Ectodermal cell (in vitro differentiated cells): Measurements from ENCODE around the gene FBXO46.
A peak's percentile ranks its signal among the peaks of the same experiment; 100 is the strongest.

Source experiments
- H3K27ac ChIP-seq: 2 replicates; pipeline ENCODE4 v1.7.0; 2013; ENCODE audit warnings: mild to moderate bottlenecking, low read depth, low read length; ENCODE audit not compliant: insufficient read depth, poor library complexity, severe bottlenecking
- H3K27me3 ChIP-seq: 2 replicates; pipeline ENCODE4 v1.7.0; 2013; ENCODE audit warnings: mild to moderate bottlenecking, low read length; ENCODE audit not compliant: insufficient read depth, control insufficient read depth, poor library complexity, severe bottlenecking
- H3K36me3 ChIP-seq: one replicate; pipeline ENCODE4 v1.7.0; 2013; ENCODE audit warnings: low read length; ENCODE audit not compliant: control insufficient read depth, insufficient read depth
- H3K4me1 ChIP-seq: one replicate; pipeline ENCODE4 v1.7.0; 2013; ENCODE audit warnings: low read length; ENCODE audit not compliant: control insufficient read depth, insufficient read depth
- H3K4me3 ChIP-seq: 2 replicates; pipeline ENCODE4 v1.7.0; 2013; ENCODE audit warnings: low read depth, low read length, control low read depth; ENCODE audit not compliant: insufficient read depth
- H3K9me3 ChIP-seq: 2 replicates; pipeline ENCODE4 v1.7.0; 2013; ENCODE audit warnings: mild to moderate bottlenecking, low read length, moderate library complexity; ENCODE audit not compliant: control insufficient read depth
- WGBS, 2 experiments: methylation state at CpG; one replicate each; pipeline ENCODE4 v1.1.7; 2013; ENCODE audit warnings: missing lambda C conversion rate in 2 of 2; 5-methylcytosine and 5-hydroxymethylcytosine counted together

The FBXO46 gene

GRCh38 chr19:45772130-45772840, 41.6 kb upstream of the FBXO46 start:
- peaks cover 2% of the 10 kb centered on the region for H3K36me3 ChIP-seq

GRCh38 chr19:45771311-45771933, 40.7 kb upstream of the FBXO46 start:
- no peaks in the 10 kb centered on the region for H3K27me3 ChIP-seq
- H3K4me1 ChIP-seq = peaks cover 7% of the 10 kb centered on the region
- no peaks in the 10 kb centered on the region for H3K9me3 ChIP-seq
- WGBS, 2 experiments = 87 to 88% methylated on average over 46 of the region's 46 CpGs
- H3K36me3 ChIP-seq = no peaks in the 10 kb centered on the region
- peak overlapping the region; percentile 89 for H3K4me3 ChIP-seq
- H3K27ac ChIP-seq = no peak overlapping the region

More at GRCh38 chr19:45772130-45772840, 41.6 kb upstream of the FBXO46 start:
- H3K4me3 ChIP-seq = no peak overlapping the region
- 89% methylated on average over 14 of the region's 14 CpGs for WGBS, 2 experiments
- no peaks in the 10 kb centered on the region for H3K9me3 ChIP-seq
- no peak overlapping the region for H3K27ac ChIP-seq
- no peaks in the 10 kb centered on the region for H3K27me3 ChIP-seq
- H3K4me1 ChIP-seq = no peaks in the 10 kb centered on the region

GRCh38 chr19:45770192-45771101, 39.8 kb upstream of the FBXO46 start:
- Histone ChIP-seq H3K27ac (peak overlapping the region; percentile 94), H3K4me3 (peak overlapping the region; percentile 89), H3K9me3 (no peaks in the 10 kb centered on the region), H3K36me3 (no peaks in the 10 kb centered on the region), H3K27me3 (no peaks in the 10 kb centered on the region), H3K4me1 (peaks cover 16% of the 10 kb centered on the region)
- WGBS, 2 experiments = 1% methylated on average over 79 of the region's 79 CpGs

- Histone ChIP-seq H3K27me3 (no peaks in the 10 kb centered on the region), H3K4me1 (peaks cover 23% of the 10 kb centered on the region), H3K27ac (peak overlapping the region; percentile 94), H3K36me3 (no peaks in the 10 kb centered on the region), H3K9me3 (no peaks in the 10 kb centered on the region), H3K4me3 (peak overlapping the region; percentile 89)
- 1% methylated on average over 28 of the region's 28 CpGs for WGBS, 2 experiments
Measured at GRCh38 chr19:45769821-45770191, 39.1 kb upstream of the FBXO46 start.

- H3K4me3 ChIP-seq = peak within 1 kb of the TSS; percentile 92
- 0% methylated on average over 70 of the region's 70 CpGs for WGBS, 2 experiments
- H3K36me3 ChIP-seq = no peaks in the 10 kb centered on the region
- peak within 1 kb of the TSS; percentile 94 for H3K27ac ChIP-seq
- H3K9me3 ChIP-seq = no peaks in the 10 kb centered on the region
- H3K4me1 ChIP-seq = peaks cover 29% of the 10 kb centered on the region
- no peaks in the 10 kb centered on the region for H3K27me3 ChIP-seq
Measured at GRCh38 chr19:45768984-45769782, 38.5 kb upstream of the FBXO46 start, which contains the start of gene SIX5. SIX5 (minus strand) TSS chr19:45769252; CDS start chr19:45768844, 408 bp downstream.

GRCh38 chr19:45768655-45768983, 37.9 kb upstream of the FBXO46 start:
- Histone ChIP-seq H3K27ac (peak overlapping the region; percentile 91), H3K27me3 (no peaks in the 10 kb centered on the region), H3K36me3 (no peaks in the 10 kb centered on the region), H3K4me3 (peak overlapping the region; percentile 92), H3K4me1 (peaks cover 32% of the 10 kb centered on the region), H3K9me3 (no peaks in the 10 kb centered on the region)
- 0% methylated on average over 33 of the region's 33 CpGs for WGBS, 2 experiments

- peak overlapping the region; percentile 92 for H3K4me3 ChIP-seq
Measured at GRCh38 chr19:45767881-45768654, 37.4 kb upstream of the FBXO46 start.

GRCh38 chr19:45767410-45767880, 36.7 kb upstream of the FBXO46 start:
- 0 to 1% methylated on average over 31 of the region's 31 CpGs for WGBS, 2 experiments
- H3K27me3 ChIP-seq = no peaks in the 10 kb centered on the region
- peak overlapping the region; percentile 92 for H3K4me3 ChIP-seq
- H3K36me3 ChIP-seq = no peaks in the 10 kb centered on the region
- no peaks in the 10 kb centered on the region for H3K9me3 ChIP-seq
- peak overlapping the region; percentile 41 for H3K27ac ChIP-seq
- H3K4me1 ChIP-seq = peaks cover 32% of the 10 kb centered on the region

More at GRCh38 chr19:45767881-45768654, 37.4 kb upstream of the FBXO46 start:
- no peaks in the 10 kb centered on the region for H3K36me3 ChIP-seq
- peaks cover 32% of the 10 kb centered on the region for H3K4me1 ChIP-seq
- peak overlapping the region; percentile 91 for H3K27ac ChIP-seq
- WGBS, 2 experiments = 0% methylated on average over 102 of the region's 102 CpGs
- no peaks in the 10 kb centered on the region for H3K27me3 ChIP-seq
- H3K9me3 ChIP-seq = no peaks in the 10 kb centered on the region

- Histone ChIP-seq H3K27me3 (no peaks in the 10 kb centered on the region), H3K4me3 (peak overlapping the region; percentile 92), H3K4me1 (peaks cover 32% of the 10 kb centered on the region), H3K27ac (peak overlapping the region; percentile 41), H3K9me3 (no peaks in the 10 kb centered on the region), H3K36me3 (no peaks in the 10 kb centered on the region)
- 33 to 39% methylated on average over 24 of the region's 24 CpGs for WGBS, 2 experiments
Measured at GRCh38 chr19:45766869-45767346, 36.2 kb upstream of the FBXO46 start.
